Breast epithelium (tissue), 3 donors: ENCODE measurements around the gene ZNF236.

ENCODE experiments used
- POLR2A ChIP-seq: fragments of 450-650 bp; IDR thresholded peaks from one replicate; pipeline ENCODE4 v1.6.1; 2016; ENCODE audit warnings: antibody characterized with exemption, mild to moderate bottlenecking, moderate library complexity
- TF ChIP-seq, protein P1 (sequence below), 3 donors: fragments of 450-650 bp; IDR thresholded peaks; one replicate each; pipeline ENCODE4 v1.5.1; 2016 to 2017; ENCODE audit warnings: antibody characterized with exemption in 3 of 3, mild to moderate bottlenecking in 3 of 3, moderate library complexity in 3 of 3

DNA sequence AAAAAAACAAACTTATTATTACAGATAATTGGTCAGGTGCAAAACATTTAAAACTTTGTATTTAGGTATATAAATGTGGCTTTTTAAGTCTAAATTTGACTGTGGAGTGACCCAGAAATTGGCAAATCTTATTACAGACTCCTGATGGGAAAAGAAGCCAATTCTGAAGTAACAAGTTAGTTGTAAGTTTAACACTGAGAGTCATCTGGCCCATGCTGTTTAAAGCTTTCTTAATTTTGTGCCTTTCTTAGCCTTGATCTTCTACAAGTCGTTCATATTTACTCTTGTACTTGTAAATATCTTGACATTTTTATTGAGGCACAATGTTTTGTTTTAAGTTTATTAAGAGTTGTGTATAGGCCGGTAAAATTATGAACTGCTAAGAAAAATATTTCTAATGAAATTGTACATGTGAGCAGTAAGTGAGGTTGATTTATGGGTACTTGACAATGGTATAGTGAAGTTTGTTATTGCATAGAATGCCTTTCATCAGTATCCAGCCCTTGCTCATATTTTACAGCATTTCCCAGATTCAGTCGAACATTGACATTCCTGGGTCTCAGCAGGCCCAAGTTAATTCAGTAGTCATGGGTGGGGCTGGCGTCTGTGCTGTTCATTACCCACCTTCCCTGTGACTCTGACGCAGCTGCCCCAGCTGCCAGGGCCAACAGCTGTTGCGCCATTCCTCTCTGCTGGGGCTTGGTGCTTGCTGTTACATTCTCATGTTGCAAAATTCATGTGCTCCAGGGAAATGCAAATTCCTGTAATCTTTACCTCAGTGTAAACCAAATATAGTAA is 121.4 kb downstream of the ZNF236 start:
- TF ChIP-seq, protein P1, sequence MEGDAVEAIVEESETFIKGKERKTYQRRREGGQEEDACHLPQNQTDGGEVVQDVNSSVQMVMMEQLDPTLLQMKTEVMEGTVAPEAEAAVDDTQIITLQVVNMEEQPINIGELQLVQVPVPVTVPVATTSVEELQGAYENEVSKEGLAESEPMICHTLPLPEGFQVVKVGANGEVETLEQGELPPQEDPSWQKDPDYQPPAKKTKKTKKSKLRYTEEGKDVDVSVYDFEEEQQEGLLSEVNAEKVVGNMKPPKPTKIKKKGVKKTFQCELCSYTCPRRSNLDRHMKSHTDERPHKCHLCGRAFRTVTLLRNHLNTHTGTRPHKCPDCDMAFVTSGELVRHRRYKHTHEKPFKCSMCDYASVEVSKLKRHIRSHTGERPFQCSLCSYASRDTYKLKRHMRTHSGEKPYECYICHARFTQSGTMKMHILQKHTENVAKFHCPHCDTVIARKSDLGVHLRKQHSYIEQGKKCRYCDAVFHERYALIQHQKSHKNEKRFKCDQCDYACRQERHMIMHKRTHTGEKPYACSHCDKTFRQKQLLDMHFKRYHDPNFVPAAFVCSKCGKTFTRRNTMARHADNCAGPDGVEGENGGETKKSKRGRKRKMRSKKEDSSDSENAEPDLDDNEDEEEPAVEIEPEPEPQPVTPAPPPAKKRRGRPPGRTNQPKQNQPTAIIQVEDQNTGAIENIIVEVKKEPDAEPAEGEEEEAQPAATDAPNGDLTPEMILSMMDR (IDR thresholded peaks at IDR 0.05): no peak
- TF ChIP-seq POLR2A: no peak
